ENCODE data around the gene PRRT1B. TPM values are rescaled to one million over a fixed set of nuclear protein-coding genes. Genes with fewer than 3 reads are reported as not detected.
A peak's percentile ranks its signal among the peaks of the same experiment; 100 is the strongest.

The PRRT1B gene
- total RNA-seq, 1 experiment from 2014 or later = not detected

DNA sequence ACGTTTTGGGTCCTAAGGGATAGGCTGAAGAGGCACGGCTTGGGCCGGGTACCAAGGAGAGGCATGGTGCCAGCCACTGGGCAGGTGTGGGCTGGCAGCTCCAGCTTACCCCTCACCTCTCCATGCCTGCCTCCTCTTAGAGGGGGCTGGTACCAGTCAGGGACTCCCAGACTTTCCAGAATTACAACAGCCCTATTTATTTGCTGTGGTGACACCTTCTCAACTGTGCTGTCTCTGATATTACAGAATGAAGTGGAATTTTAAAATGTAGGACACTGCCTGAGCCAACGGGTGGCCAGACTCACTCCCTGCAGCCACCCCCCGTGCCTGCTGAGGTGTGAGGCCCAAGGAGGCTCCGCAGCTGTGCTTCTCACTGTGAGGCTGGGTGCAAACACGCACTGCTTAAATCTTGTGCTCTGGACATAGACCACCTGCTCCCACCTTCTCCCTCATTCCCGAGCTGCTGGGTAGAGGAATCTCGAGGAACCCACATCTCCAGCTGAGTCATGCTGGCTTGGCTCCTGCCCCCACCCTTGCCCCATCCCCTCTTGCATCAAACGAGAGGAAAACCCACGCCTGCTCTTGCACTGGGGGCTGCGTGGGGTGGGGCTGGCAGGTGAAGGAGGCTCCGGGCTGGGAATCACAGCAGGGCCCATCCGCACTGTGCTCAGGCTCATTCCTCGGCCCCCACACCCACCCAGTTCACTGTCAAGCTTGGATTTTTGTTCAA is 47.9 kb downstream of the PRRT1B start:
- DNase-seq (ENCODE audit: extremely low read depth, low read depth) = no peak

DNA sequence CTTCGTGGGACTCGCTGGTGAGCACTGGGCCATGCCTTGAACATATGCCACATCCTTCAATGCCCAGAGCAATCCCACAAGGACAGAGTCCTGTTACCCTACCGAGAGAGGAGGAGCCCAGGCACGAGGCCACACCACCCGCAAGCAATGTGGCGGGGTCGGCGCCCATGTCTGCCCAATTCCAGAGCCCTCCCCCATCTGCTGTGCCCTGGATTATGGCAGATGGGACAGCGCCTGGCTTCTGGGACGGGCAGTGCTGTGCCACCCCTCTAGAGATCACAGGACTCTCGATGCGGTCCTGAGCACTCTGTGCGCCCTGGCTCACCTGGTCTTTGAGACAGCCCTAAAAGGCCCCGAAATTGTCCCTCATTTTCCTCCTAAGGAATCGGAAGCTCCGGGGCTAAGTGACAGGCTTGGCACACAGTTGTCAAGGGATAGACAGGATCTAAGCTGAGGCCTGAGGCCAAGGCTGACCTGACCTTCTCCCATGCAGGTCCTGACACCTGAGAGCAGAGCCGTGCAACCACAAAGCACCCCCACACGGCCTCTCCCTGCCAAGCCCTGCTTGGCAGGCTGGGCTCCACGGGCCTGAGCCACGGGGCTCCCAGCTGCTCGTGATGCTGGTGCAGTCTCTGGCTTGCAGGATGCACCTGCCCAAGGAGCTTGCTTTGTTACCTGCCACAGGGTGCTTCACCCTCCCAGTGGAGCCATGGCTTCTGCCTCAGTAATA is 48.8 kb downstream of the PRRT1B start:
- DNase-seq (ENCODE audit: extremely low read depth, low read depth) = no peak

DNA sequence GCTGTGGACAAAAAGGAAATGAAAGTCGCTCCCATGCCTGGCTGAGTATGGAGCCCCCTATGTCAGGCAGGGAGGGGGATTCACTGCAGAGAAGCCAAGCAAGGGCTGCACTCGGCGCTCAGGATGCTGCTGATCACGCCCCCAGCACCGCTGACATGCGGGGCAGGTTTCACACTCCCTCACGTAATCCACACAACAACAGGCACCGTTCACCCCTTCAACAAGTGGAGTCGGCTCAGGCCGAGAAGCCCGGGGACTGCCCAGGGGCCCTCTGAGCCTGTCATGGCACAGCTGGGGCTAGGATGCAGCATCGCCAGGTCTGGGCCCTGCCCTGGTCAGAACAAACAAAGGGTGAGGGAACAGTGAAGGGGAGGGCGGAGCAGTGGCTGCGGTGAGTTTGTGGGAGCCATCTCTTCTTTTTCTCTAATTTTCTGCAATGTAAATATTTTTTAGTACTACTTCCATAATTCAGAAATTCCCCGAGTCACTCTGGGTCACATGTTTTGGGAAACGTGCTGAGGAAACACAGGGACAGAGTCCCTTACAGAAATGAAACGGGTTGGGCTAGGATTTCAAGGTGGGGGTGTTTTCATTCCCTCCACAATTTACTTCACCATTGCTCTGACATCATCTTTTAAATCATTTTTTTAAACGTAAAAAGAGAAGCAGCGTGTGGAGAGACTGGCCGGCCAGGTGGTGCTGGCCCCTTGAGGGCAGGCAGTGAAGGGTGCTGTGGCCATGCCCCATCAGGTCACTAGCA is 49.8 kb downstream of the PRRT1B start:
- DNase-seq (ENCODE audit: extremely low read depth, low read depth) = no peak

DNA sequence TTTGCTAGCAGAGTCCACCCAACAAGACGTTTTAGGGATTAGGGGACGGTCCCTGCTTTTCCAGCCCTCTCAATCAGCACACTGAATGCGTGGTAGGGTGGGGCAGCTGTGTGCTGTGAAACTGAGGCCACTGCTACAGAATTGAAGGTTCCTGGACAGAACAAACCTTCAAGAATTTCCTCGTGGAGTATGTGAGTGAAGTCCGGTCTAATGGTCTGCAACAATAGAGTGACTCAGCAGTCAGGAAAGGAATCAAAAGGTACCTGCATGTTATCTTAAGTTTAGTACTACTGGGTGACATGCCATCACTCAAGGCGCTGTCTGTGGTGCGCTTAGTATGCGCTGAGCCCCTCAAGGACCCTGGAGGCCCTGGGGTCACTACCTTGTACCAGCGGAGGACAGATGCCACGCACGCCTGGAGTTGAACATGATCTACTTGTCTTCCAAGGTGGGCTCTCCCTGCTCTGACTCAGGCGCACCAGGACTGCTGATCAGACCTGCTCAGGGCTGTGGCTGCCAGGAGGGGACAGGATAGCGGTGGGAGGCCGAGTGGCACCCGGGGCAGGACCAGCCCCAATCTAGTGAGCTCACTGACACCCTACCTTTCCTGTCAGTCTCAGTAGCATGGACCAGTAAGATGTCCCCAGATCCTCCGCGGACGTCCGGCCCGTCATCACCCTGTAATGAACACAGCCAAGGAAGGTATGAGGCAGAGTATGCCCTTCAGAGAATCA is 50.5 kb downstream of the PRRT1B start:
- DNase-seq (ENCODE audit: extremely low read depth, low read depth) = no peak

DNA sequence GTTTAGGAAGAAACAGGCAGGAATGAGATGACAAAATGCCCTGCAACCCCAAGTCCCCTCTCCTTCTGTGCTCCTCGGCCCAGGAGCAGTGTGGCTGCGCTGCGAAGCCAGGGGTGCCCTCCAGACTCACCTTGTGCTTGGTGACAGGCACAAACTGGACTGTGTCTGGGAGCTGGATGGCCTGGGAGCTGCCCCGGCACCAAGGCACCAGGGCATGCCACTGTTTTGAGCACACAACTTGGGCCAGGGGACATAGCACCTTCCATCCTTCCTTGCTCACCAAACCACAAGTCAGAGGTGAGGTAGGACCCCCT is 51.1 kb downstream of the PRRT1B start:
- DNase-seq (ENCODE audit: extremely low read depth, low read depth) = no peak

DNA sequence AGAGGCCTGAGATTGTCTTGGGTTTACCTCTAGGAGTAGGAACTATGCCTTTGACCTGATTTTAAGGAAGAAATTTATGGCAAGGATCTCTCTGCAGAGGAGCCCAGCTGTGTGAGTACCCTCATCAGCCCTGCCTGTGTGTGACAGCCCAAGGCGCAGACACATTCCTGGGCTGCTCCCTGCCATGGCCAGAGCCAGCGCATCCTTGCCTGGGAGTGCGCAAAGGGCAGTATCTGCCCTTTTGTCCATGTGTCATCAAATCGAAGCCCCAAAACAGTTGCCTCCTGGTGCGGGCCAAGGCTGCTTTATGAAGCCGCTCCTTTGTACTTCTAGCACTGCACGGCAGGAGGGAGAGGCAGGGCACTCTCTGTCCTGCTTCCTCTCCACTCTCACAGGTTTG is 51.9 kb downstream of the PRRT1B start:
- DNase-seq (ENCODE audit: extremely low read depth, low read depth) = no peak

DNA sequence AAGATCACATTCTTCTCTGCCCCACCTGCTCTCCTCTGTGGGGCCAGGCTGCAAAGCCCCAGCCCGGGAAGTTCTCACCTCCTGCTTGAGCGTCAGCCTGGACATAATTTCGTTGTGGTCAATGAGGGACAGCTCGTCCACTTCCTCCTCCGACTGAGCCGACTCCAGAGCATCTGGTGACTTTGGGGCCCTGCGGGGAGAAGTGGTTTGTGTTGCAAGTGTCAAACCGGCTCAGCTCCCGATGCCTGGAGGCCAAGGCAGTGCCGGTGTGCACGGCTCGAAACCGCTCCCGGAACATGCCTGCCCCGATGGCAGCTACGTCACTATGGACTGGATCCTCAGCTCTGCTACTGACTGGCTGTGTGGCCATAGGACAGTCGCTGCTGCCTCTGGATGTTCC is 52.8 kb downstream of the PRRT1B start:
- no peak for DNase-seq (ENCODE audit: extremely low read depth, low read depth)

DNA sequence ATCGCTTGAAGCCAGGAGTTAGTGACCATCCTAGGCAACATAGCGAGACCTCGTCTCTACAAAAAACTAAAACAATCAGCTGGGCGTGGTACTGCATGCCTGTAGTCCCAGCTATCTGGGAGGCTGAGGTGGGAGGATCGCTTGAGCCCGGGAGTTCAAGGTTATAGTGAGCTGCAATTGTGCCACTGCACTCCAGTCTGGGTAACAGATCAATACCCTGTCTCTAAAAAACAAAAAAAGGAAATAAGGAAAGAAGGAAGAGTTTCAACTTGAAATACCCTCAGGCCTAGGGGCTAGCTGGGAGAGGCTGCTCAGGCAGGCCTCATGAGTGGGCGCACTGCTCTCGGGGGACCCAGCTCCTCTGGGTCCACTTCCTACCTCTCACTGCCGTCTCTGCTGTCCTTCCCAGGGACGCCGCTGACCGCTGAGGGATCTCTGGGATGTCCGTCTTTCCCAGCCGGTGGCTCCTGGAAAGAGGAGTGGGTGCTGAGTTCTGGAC is 56.4 kb downstream of the PRRT1B start:
- DNase-seq (ENCODE audit: extremely low read depth, low read depth) = no peak

DNA sequence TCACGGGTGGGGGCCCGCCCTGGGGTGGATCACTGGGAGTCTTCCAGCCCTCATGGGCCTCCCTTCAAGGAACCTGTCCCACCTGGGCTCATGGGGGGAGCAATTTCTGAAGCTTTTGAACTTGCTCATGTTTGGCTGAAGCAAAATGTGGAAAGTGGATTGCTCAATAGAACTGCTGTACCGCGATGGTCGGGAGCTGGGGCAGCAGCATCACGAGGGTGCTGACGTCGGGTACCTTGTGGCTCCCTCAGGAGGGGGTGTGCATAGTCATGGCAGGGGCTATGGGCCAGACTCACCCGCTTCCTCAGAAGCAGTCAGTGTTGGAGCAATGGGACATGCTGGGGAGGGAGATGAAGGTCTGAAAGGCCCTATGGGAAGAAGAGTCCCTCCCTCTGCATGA is 57.9 kb downstream of the PRRT1B start:
- no peak for DNase-seq (ENCODE audit: extremely low read depth, low read depth)

DNA sequence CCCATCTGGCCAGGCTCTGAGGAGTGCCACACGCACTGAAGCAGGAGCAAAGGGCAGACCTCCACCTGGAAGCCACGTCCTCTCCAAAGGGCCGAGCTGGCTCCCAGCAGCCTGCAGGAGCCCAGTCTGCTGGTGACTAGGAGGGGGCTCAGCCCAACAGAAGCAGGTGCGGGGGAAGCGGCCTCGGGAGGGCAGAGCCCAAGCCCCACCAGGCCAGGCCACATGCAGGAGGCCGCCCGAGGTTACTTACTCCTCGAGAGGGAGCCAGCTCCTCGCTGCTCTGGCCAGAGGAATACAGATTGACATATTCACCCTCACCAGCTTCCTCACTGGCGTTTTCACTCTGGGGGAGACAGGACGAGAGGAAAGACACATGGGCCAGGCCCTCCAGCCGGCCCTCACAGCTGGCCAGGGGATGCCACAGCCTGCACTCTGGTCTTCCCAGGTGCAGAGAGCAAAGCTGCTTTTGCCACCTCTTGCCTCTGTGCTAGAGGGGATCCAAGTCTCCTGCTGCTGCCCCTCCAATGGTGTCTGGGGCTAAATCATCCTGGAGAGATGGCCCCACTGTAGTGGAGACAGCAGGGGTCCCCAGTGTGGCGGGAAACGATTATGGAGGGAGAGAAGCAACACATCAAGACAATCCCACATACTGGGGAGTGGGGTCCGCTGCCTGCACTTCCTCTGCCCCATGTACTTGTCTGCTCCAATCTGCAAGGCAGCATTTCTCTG is 58.6 kb downstream of the PRRT1B start:
- DNase-seq (ENCODE audit: extremely low read depth, low read depth) = no peak

DNA sequence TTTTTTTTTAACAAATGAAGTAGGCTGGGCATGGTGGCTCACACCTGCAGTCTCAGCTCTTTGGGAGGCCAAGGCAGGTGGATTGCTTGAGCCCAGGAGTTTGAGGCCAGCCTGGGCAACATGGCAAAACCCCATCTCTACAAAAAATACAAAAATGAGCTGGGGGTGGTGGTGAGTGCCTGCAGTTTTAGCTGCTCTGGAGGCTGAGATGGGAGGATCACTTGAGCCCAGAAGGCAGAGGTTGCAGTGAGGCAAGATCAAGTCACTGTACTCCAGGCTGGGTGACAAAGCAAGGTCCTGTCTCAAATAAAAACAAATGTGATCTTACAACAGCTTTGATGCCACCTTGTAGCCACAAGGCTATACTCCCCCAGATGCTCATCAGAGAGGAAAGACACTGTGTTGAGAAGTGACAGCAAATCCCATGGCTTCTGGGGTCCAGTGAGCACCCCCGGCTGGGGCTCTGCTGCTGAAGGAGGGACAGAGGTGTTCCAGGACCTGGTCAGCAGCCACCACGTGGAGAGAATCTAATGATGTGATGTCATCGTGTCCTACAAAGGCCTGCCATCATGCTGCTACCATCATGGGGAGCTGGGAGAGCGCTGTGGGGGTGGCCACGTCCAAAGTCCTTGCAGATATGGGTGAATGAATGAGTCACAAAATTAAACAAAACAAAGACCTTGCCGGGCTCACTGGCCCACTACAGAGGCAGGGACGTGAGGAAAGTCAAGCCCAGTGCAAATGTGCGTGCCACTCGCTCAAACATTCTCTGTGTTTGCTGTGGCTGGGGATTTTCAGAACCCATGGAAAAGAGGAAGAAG is 60.7 kb downstream of the PRRT1B start:
- DNase-seq (ENCODE audit: extremely low read depth, low read depth) = no peak

DNA sequence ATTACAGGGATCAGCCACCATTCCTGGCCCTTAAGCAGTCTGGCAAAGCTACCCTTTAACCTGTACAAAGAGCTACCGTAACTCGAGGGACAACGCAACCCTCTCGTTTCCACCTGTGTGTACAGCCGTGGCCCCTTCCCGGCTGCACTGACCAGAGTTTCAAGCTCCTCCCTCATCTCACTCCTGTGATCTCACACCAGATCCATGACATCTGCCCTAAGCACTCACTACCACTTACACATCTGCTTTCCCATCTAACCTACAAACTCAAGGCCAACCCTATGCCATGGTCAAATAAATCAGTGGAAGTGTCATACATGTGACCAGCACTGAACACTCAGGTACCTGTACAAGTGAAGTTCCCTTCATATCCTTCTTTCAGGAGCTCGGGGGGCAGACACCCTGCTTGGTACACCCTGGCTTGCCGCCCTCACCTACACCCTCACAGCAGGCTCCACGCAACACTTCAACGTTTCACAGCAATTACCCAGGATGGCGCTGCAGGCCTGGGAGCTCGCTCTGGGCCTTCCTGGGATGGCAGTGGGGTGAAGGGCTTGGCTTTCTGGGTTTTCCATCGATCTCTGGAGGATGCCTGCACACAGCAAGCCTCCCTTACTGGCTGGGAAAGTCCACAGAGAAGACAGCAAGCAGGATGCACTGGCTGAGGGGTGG is 61.7 kb downstream of the PRRT1B start:
- no peak for DNase-seq (ENCODE audit: extremely low read depth, low read depth)

DNA sequence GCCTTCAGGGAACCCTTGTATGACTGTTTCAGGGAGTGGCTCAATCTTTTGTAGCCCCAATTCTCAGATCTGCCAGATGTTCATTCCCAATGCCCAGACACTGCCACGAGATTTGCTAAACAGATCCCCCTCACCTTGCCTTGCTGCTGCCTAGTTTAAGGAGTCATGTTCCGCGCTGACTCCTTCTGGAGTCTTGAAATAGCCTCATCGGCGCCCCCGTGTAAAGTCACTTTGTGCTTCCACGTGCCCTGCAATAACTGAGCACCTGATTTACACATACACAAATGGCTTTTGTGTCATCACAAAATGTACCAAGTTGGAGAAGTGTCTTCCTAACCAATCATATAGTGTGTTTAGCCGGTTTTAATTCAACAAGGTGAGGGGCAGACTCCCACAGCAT is 62.3 kb downstream of the PRRT1B start:
- DNase-seq (ENCODE audit: extremely low read depth, low read depth) = no peak

DNA sequence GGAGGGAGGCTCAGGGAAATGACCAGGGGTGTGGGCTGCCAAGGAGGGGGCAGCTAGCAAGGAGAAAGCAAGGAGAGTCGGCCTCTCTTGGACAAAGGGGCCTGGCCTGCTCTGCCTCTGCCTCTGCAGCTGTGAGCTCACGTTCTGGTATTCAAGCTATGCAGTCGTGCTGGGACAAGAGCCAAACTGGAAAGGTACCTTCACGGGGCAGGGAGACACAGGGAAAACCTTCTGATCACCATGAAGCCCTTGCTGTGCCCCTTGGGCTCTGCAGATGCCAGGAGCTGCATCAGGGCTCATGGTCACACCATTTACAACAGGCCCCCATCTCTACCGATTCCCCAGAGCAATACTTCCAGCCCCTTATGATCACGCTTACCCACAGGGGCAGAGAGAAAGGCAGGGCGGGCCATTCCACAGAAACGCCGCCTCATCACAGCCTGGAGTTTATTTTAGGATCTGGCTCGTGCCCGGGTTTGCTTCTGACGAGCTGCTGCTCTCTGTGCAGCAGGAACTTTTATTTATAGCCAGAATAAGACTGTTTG is 63.2 kb downstream of the PRRT1B start:
- DNase-seq (ENCODE audit: extremely low read depth, low read depth) = peak; percentile 13

Data from NCI-H460 (cell line).